GM10248 (cell line): ENCODE measurements around the gene STK16.

Experiments used
- CTCF ChIA-PET: fragments of 300-600 bp; sonication (Branson Sonifier 250); formaldehyde crosslinking; extraction: SDS; loops from one replicate; lab custom pipeline; 2021; ENCODE audit warnings: antibody characterized with exemption; lab: Yijun Ruan, JAX
- POLR2A ChIA-PET: fragments of 350-650 bp; sonication (Branson Sonifier 250); formaldehyde crosslinking; extraction: SDS; loops from one replicate; lab custom pipeline; 2020; ENCODE audit warnings: antibody characterized with exemption; lab: Yijun Ruan, JAX
- DNase-seq: peaks from one replicate; pipeline ENCODE4 v3.0.0; 2012; ENCODE audit errors: extremely low spot score
- TF ChIP-seq, protein P1 (sequence below): IDR thresholded peaks from 2 replicates; pipeline ENCODE4 v1.5.1; 2012; ENCODE audit warnings: mild to moderate bottlenecking, low read depth; ENCODE audit errors: extremely low read depth, missing control alignments, control extremely low read depth

STK16 gene

GRCh38 chr2:219207884-219208740 lies 37.2 kb upstream of the STK16 start:
- DNase-seq: no peak
- ChIA-PET POLR2A (interaction anchor here (1.0 to 3.1 kb wide), 2 partner anchors 8 to 46 kb away, joined by 3 to 16 read pairs; partner anchors contain the start of genes TUBA4A and TUBA4B), CTCF (interaction anchor here (1.2 to 1.9 kb wide), 3 partner anchors 48 to 150 kb away, joined by 4 to 10 read pairs (median 6); partner anchors contain the start of gene NHEJ1)
- TF ChIP-seq, protein P1, sequence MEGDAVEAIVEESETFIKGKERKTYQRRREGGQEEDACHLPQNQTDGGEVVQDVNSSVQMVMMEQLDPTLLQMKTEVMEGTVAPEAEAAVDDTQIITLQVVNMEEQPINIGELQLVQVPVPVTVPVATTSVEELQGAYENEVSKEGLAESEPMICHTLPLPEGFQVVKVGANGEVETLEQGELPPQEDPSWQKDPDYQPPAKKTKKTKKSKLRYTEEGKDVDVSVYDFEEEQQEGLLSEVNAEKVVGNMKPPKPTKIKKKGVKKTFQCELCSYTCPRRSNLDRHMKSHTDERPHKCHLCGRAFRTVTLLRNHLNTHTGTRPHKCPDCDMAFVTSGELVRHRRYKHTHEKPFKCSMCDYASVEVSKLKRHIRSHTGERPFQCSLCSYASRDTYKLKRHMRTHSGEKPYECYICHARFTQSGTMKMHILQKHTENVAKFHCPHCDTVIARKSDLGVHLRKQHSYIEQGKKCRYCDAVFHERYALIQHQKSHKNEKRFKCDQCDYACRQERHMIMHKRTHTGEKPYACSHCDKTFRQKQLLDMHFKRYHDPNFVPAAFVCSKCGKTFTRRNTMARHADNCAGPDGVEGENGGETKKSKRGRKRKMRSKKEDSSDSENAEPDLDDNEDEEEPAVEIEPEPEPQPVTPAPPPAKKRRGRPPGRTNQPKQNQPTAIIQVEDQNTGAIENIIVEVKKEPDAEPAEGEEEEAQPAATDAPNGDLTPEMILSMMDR: no peak

- TF ChIP-seq, protein P1: no peak
- no peak for DNase-seq
- POLR2A ChIA-PET: interaction anchor here (0.7 kb wide), 1 partner anchor 8 kb away, joined by 3 read pairs; no protein-coding TSS in a partner anchor
- CTCF ChIA-PET: interaction anchor here (1.2 to 1.9 kb wide), 2 partner anchors 27 to 86 kb away, joined by 3 to 10 read pairs; no protein-coding TSS in a partner anchor
Measured at GRCh38 chr2:219209236-219210195, 35.8 kb upstream of the STK16 start.

GRCh38 chr2:219210196-219210885 lies 34.9 kb upstream of the STK16 start:
- CTCF ChIA-PET: interaction anchor here (1.2 to 3.6 kb wide), 3 partner anchors 35 to 83 kb away, joined by 3 to 15 read pairs (median 4); no protein-coding TSS in a partner anchor
- TF ChIP-seq, protein P1: no peak
- POLR2A ChIA-PET: interaction anchor here (0.5 kb wide), 1 partner anchor 45 kb away, joined by 5 read pairs; no protein-coding TSS in a partner anchor
- DNase-seq: no peak

GRCh38 chr2:219210886-219211362 lies 34.4 kb upstream of the STK16 start:
- TF ChIP-seq, protein P1: no peak
- CTCF ChIA-PET: interaction anchor here (0.7 to 3.6 kb wide), 12 partner anchors 10 to 91 kb away, joined by 3 to 15 read pairs (median 3); partner anchors contain the start of gene NHEJ1
- POLR2A ChIA-PET: interaction anchor here (0.5 kb wide), 1 partner anchor 45 kb away, joined by 5 read pairs; no protein-coding TSS in a partner anchor
- no peak for DNase-seq

DNA sequence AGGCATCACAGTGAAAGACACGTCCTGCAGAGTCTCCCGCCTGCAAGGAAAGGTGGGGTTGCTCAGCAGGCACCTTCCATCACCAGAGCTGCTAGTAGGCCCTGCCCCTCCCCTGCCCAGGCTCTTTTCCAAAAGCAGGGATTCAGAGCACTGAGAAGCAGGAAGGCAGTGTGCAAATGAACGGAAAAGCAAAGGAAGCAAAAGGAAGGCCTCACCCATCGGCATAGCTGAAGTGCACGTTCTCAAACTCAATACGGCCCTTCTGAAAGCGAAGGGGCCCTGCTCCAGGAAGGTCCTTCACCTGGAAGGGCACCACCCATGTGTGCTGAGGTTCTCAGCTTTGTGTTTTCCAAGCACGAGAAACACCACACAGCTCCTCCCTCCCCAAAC lies 32.3 kb upstream of the STK16 start:
- no peak for DNase-seq
- TF ChIP-seq, protein P1: no peak
- CTCF ChIA-PET: interaction anchor here (1.2 to 3.6 kb wide), 8 partner anchors 9 to 317 kb away, joined by 3 to 15 read pairs (median 5); partner anchors contain the start of gene CNPPD1
- POLR2A ChIA-PET: interaction anchor here (0.5 kb wide), 1 partner anchor 40 kb away, joined by 4 read pairs; the partner anchor contains the start of gene TUBA4B
